ENCODE data around the gene PSMB3.
"Not testable (repeated sequence)": the region's sequence is repeated elsewhere in the genome, so short reads cannot be mapped to it uniquely, and the experiment has no call there.

GRCh38 chr17:38726145-38726544 lies 26.4 kb upstream of the PSMB3 start:
- TF ChIP-seq CTCF, POLR2A (IDR thresholded peaks at IDR 0.05): not testable (repeated sequence)
